Common myeloid progenitor, CD34-positive (primary cell): ENCODE results near the gene MRE11.
A peak's percentile ranks its signal among the peaks of the same experiment; 100 is the strongest.

Source experiments
- CTCF ChIA-PET: fragments of 350-600 bp; sonication (Branson Sonifier 250); formaldehyde crosslinking; loops from one replicate; lab custom pipeline; 2021; ENCODE audit warnings: antibody characterized with exemption; lab: Charles Lee
- POLR2A ChIA-PET: fragments of 350-600 bp; sonication (Branson Sonifier 250); formaldehyde crosslinking; loops from one replicate; lab custom pipeline; 2021; ENCODE audit warnings: antibody characterized with exemption; lab: Charles Lee
- DNase-seq, 3 donors: peaks; one replicate each; pipeline versions ENCODE4 v3.0.0 to v3.0.0-alpha.2; 2013
- H3K27ac ChIP-seq, 2 experiments: 1 replicate in 1 of 2; 2 replicates in 1 of 2; pipeline ENCODE4 v1.7.0; 2013; ENCODE audit warnings: inconsistent platforms in 2 of 2, low read length in 2 of 2, mild to moderate bottlenecking in 2 of 2, low read depth in 1 of 2, moderate library complexity in 1 of 2; ENCODE audit not compliant: severe bottlenecking in 2 of 2, insufficient read depth in 1 of 2, poor library complexity in 1 of 2
- H3K27me3 ChIP-seq, 5 experiments: replicated peaks in 2 of 5; 1 replicate in 3 of 5; 2 replicates in 2 of 5; pipeline versions ENCODE4 v1.6.1 to v1.7.0; 2013; ENCODE audit warnings: low read length in 4 of 5, mild to moderate bottlenecking in 2 of 5, moderate library complexity in 2 of 5, inconsistent platforms in 1 of 5; ENCODE audit not compliant: insufficient read depth in 5 of 5, control insufficient read depth in 4 of 5
- H3K36me3 ChIP-seq, 4 experiments: 1 replicate in 2 of 4; 2 replicates in 2 of 4; pipeline versions ENCODE4 v1.6.1 to v1.7.0; 2013; ENCODE audit warnings: low read length in 3 of 4, control low read depth in 1 of 4, mild to moderate bottlenecking in 1 of 4; ENCODE audit not compliant: control insufficient read depth in 4 of 4, insufficient read depth in 4 of 4
- H3K4me1 ChIP-seq, 4 experiments: 1 replicate in 3 of 4; 2 replicates in 1 of 4; pipeline versions ENCODE4 v1.6.1 to v1.7.1; 2013; ENCODE audit warnings: low read length in 3 of 4, mild to moderate bottlenecking in 3 of 4, control low read depth in 1 of 4, inconsistent platforms in 1 of 4, moderate library complexity in 1 of 4; ENCODE audit not compliant: control insufficient read depth in 4 of 4, insufficient read depth in 4 of 4; ENCODE audit errors: control extremely low read depth in 1 of 4
- H3K4me3 ChIP-seq, 7 experiments: 1 replicate in 4 of 7; 2 replicates in 3 of 7; pipeline versions ENCODE4 v1.5.1 to v1.7.0; 2013; ENCODE audit warnings: mild to moderate bottlenecking in 7 of 7, low read length in 6 of 7, moderate library complexity in 6 of 7, inconsistent platforms in 2 of 7, low read depth in 2 of 7, control low read depth in 1 of 7; ENCODE audit not compliant: insufficient read depth in 4 of 7, control insufficient read depth in 1 of 7; ENCODE audit errors: extremely low read depth in 1 of 7
- H3K9me3 ChIP-seq, 5 experiments: 1 replicate in 4 of 5; 2 replicates in 1 of 5; pipeline versions ENCODE4 v1.6.1 to v1.7.1; 2013; ENCODE audit warnings: low read length in 4 of 5, mild to moderate bottlenecking in 2 of 5, inconsistent platforms in 1 of 5, low read depth in 1 of 5, moderate library complexity in 1 of 5; ENCODE audit not compliant: control insufficient read depth in 4 of 5, insufficient read depth in 2 of 5; ENCODE audit errors: control extremely low read depth in 1 of 5
- WGBS: methylation state at CpG from one replicate; pipeline ENCODE4 v1.1.5; 2013; ENCODE audit not compliant: insufficient coverage; 5-methylcytosine and 5-hydroxymethylcytosine counted together

MRE11 gene

GRCh38 chr11:94532211-94532610, 38.6 kb upstream of the MRE11 start:
- Histone ChIP-seq H3K27ac (no peak overlapping the region), H3K4me3 (no peak overlapping the region), H3K27me3 (no peaks in the 10 kb centered on the region), H3K4me1 (no peaks in the 10 kb centered on the region), H3K36me3 (no peaks in the 10 kb centered on the region), H3K9me3 (no peaks in the 10 kb centered on the region)
- no peak for DNase-seq
- POLR2A ChIA-PET: no interaction called here
- CTCF ChIA-PET: no interaction called here
- 94% methylated on average over 2 of the region's 3 CpGs for WGBS

- Histone ChIP-seq H3K36me3 (no peaks in the 10 kb centered on the region), H3K27ac (no peak overlapping the region), H3K4me1 (peaks cover 3 to 15% (median 8%) of the 10 kb centered on the region in 4 experiments), H3K9me3 (no peaks in the 10 kb centered on the region), H3K27me3 (no peaks in the 10 kb centered on the region), H3K4me3 (no peak overlapping the region)
- no peak for DNase-seq
- ChIA-PET POLR2A (no interaction called here), CTCF (no interaction called here)
Measured at GRCh38 chr11:94528551-94528950, 34.9 kb upstream of the MRE11 start.

GRCh38 chr11:94526645-94527438, 33.2 kb upstream of the MRE11 start:
- Histone ChIP-seq H3K4me1 (peaks cover 3 to 15% (median 8%) of the 10 kb centered on the region in 4 experiments), H3K9me3 (no peaks in the 10 kb centered on the region), H3K27ac (no peak overlapping the region), H3K36me3 (no peaks in the 10 kb centered on the region), H3K4me3 (no peak overlapping the region), H3K27me3 (no peaks in the 10 kb centered on the region)
- 100% methylated on average over 1 of the region's 4 CpGs for WGBS
- ChIA-PET CTCF (interaction anchor here (1.1 to 1.4 kb wide), 2 partner anchors 10 to 71 kb away, joined by 3 to 5 read pairs; no protein-coding TSS in a partner anchor), POLR2A (no interaction called here)
- peak in 1 of 3 donors; percentile 26 for DNase-seq

GRCh38 chr11:94525546-94526324, 32.1 kb upstream of the MRE11 start:
- no peak overlapping the region for H3K27ac ChIP-seq
- H3K36me3 ChIP-seq: no peaks in the 10 kb centered on the region
- ChIA-PET POLR2A (no interaction called here), CTCF (interaction anchor here (0.9 to 1.4 kb wide), 3 partner anchors 9 to 72 kb away, joined by 3 to 5 read pairs (median 5); no protein-coding TSS in a partner anchor)
- no peaks in the 10 kb centered on the region for H3K9me3 ChIP-seq
- DNase-seq: peak; percentile 17 to 72 (median 67)
- H3K4me1 ChIP-seq: peaks cover 3 to 15% (median 8%) of the 10 kb centered on the region in 4 experiments
- H3K27me3 ChIP-seq: no peaks in the 10 kb centered on the region
- 100% methylated on average over 1 of the region's 5 CpGs for WGBS
- no peak overlapping the region for H3K4me3 ChIP-seq

GRCh38 chr11:94524341-94524740, 30.7 kb upstream of the MRE11 start:
- ChIA-PET POLR2A (no interaction called here), CTCF (interaction anchor here (9.1 kb wide), 1 partner anchor 72 kb away, joined by 109 read pairs; no protein-coding TSS in a partner anchor)

GRCh38 chr11:94521684-94522083, 28.0 kb upstream of the MRE11 start:
- WGBS: 62% methylated on average over 4 of the region's 5 CpGs
- Histone ChIP-seq H3K27ac (no peak overlapping the region), H3K27me3 (no peaks in the 10 kb centered on the region), H3K9me3 (no peaks in the 10 kb centered on the region), H3K4me1 (peaks cover 3 to 11% (median 6%) of the 10 kb centered on the region in 4 experiments), H3K4me3 (no peak overlapping the region), H3K36me3 (no peaks in the 10 kb centered on the region)
- CTCF ChIA-PET: interaction anchor here (0.8 to 9.1 kb wide), 7 partner anchors 14 to 117 kb away, joined by 3 to 109 read pairs (median 4); partner anchors contain the start of gene PIWIL4
- DNase-seq: peak; percentile 22 to 36 (median 35)
- POLR2A ChIA-PET: no interaction called here

More at GRCh38 chr11:94524341-94524740, 30.7 kb upstream of the MRE11 start:
- no CpG with 5 or more reads among the region's 1 CpG for WGBS
- no peak for DNase-seq
- H3K27me3 ChIP-seq: no peaks in the 10 kb centered on the region
- peaks cover 3 to 15% (median 8%) of the 10 kb centered on the region in 4 experiments for H3K4me1 ChIP-seq
- H3K27ac ChIP-seq: no peak overlapping the region
- no peaks in the 10 kb centered on the region for H3K36me3 ChIP-seq
- H3K4me3 ChIP-seq: no peak overlapping the region
- no peaks in the 10 kb centered on the region for H3K9me3 ChIP-seq
